GM12878 (cell line): ENCODE data around the gene MACROD2.

Experiments
- ATF2 ChIP-seq: IDR thresholded peaks from 2 replicates; pipeline ENCODE4 v1.6.1; 2012; ENCODE audit warnings: low read length, inconsistent platforms
- BHLHE40 ChIP-seq, 2 experiments: fragments of 450-650 bp in 1 of 2; IDR thresholded peaks; 2 replicates each; pipeline ENCODE4 v1.6.1; 2011 to 2017; ENCODE audit warnings: low read depth in 2 of 2, borderline replicate concordance in 1 of 2, improper control_type of control experiment in 1 of 2, low read length in 1 of 2, mild to moderate bottlenecking in 1 of 2
- NFYA ChIP-seq: IDR thresholded peaks from 2 replicates; pipeline ENCODE4 v1.6.1; 2011; ENCODE audit warnings: low read depth, mild to moderate bottlenecking, low read length, improper control_type of control experiment, borderline replicate concordance
- PBX3 ChIP-seq: IDR thresholded peaks from 2 replicates; pipeline ENCODE4 v1.6.1; 2011; ENCODE audit warnings: mild to moderate bottlenecking, low read depth, low read length, moderate library complexity; ENCODE audit not compliant: insufficient replicate concordance
- POU2F2 ChIP-seq: IDR thresholded peaks from 3 replicates; pipeline ENCODE4 v1.6.1; 2011; ENCODE audit warnings: low read depth, mild to moderate bottlenecking, low read length, borderline replicate concordance
- ZNF24 ChIP-seq: fragments of 450-650 bp; IDR thresholded peaks from 2 replicates; pipeline ENCODE4 v1.6.1; 2017; ENCODE audit warnings: antibody characterized with exemption, mild to moderate bottlenecking
- TF ChIP-seq, protein P1 (sequence below): IDR thresholded peaks from 2 replicates; pipeline ENCODE4 v1.6.1; 2012; ENCODE audit warnings: low read depth, low read length, improper control_type of control experiment

DNA sequence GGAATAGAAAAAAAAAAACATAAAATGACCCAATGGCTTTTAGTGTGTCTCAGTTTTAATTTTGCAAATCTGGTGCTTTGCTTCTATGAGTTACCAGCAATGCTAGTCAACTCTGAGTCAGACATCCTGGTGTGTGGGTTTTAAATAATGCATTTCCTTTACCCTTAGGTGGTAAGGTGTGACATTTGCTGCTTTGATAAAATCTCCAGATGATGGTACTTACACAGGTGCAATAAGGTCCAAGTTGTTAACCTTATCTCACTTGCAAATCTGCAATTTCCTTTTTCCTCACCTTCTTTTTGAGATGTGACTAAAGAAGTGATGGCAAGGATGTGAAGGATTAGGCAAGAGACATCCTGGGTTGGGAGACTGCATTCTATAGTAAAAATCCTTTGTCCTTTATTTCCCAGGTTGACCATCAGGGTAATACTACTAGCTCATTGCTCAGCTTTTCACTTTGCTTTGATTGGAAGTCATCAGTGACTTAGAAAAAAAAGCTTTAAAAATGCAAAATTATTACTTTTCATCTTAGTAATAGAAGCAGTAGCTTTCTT, 1160.6 kb downstream of the MACROD2 start:
- TF ChIP-seq ATF2 (no peak), NFYA (no peak), ZNF24 (no peak), POU2F2 (no peak), PBX3 (no peak), BHLHE40 (IDR thresholded peaks at IDR 0.05; ENCODE audit: borderline replicate concordance in 1 of 2, low read depth in 2 of 2, low read length in 1 of 2) (no peak)
- TF ChIP-seq, protein P1, sequence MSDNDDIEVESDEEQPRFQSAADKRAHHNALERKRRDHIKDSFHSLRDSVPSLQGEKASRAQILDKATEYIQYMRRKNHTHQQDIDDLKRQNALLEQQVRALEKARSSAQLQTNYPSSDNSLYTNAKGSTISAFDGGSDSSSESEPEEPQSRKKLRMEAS = no peak
